ENCODE measurements around the gene ICAM1. TPM values are rescaled to one million over a fixed set of nuclear protein-coding genes. Genes with fewer than 3 reads are reported as not detected.

The ICAM1 gene
- total and polyA plus RNA-seq, 2 of the 13 experiments (the other 11 are each of a cell fraction or from before 2014, with no cell fraction given), result 37.9 to 98.4 TPM

DNA sequence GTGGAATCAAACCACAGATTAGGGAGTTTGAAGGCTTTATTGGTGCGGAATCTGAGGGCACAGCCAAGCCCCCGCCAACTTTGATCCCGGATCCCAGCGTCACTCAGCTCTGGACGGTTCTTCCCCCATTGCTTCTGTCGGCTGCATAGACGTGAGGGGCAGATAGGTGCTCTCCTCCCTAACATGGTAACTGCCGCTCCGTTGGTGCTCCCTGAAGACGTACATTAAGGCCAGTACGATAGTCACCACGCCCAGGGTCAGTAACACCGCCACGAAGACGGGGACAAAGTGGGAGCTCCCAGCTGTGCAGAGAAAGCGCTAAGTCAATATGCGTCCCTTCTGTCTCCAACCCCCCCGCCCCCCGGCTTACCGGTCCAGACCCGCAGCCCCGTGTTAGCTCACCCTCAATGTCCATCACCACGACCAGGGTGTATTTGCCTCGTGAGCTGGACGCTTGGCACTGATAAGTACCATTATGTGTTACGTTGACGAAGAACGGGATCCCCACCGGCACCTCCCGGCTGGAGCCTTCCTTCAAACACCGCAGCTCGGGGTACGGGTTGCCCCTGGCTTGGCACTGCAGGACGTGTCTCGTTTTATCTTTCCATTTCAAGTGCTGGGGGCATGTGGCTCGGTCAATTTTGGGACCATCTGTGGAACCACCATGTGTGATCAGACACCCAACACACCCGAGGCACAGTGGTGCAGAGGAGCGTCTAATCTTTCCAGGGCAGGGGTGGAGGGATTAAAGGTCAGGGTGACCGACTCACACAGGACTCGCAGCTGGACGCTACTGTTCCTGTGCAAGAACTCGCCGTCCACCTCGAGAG, 63.1 kb downstream of the ICAM1 start (continued):
- TF ChIP-seq AKNA (CRISPR knock-in tag; IDR thresholded peaks at IDR 0.05; ENCODE audit: borderline replicate concordance) (no peak), RARG (CRISPR knock-in tag; IDR thresholded peaks at IDR 0.05; ENCODE audit: low read depth) (no peak), ZMYM2 (CRISPR knock-in tag; IDR thresholded peaks at IDR 0.05) (no peak), RAD21 (CRISPR knock-in tag; IDR thresholded peaks at IDR 0.05) (no peak), AGO2 (optimal IDR thresholded peaks at IDR 0.05; ENCODE audit: low read depth, low read length) (no peak), MIER3 (CRISPR knock-in tag; IDR thresholded peaks at IDR 0.05; ENCODE audit: borderline replicate concordance) (no peak), ZBTB44 (CRISPR knock-in tag; IDR thresholded peaks at IDR 0.05) (no peak), YY1 (IDR thresholded peaks at IDR 0.05; ENCODE audit: insufficient read depth, insufficient replicate concordance, low read depth, low read length) (no peak), NR2F1 (CRISPR knock-in tag; IDR thresholded peaks at IDR 0.05) (0 out of 4 replicates have a peak, but pooled peaks of 1 of the 2 experiments have one; percentile 21), DNMT3B (CRISPR knock-in tag; conservative IDR thresholded peaks at IDR 0.05) (no peak), ZNF839 (CRISPR knock-in tag; IDR thresholded peaks at IDR 0.05; ENCODE audit: borderline replicate concordance) (no peak), ZNF263 (CRISPR knock-in tag; IDR thresholded peaks at IDR 0.05) (peak; percentile 96), ZNF558 (CRISPR knock-in tag; IDR thresholded peaks at IDR 0.05; ENCODE audit: borderline replicate concordance) (peak; percentile 19; the same call in 1 of the 2 replicates), LBX2 (CRISPR knock-in tag; IDR thresholded peaks at IDR 0.05; ENCODE audit: borderline replicate concordance) (no peak), ZNF780A (CRISPR knock-in tag; IDR thresholded peaks at IDR 0.05) (no peak; the same call in 1 of the 2 replicates), ZNF670 (CRISPR knock-in tag; IDR thresholded peaks at IDR 0.05; ENCODE audit: borderline replicate concordance) (peak; percentile 18; the same call in 1 of the 2 replicates)
- TF ChIP-seq, protein P1, sequence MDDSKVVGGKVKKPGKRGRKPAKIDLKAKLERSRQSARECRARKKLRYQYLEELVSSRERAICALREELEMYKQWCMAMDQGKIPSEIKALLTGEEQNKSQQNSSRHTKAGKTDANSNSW (CRISPR knock-in tag; IDR thresholded peaks at IDR 0.05; ENCODE audit: borderline replicate concordance), result no peak
- TF ChIP-seq, protein P2, sequence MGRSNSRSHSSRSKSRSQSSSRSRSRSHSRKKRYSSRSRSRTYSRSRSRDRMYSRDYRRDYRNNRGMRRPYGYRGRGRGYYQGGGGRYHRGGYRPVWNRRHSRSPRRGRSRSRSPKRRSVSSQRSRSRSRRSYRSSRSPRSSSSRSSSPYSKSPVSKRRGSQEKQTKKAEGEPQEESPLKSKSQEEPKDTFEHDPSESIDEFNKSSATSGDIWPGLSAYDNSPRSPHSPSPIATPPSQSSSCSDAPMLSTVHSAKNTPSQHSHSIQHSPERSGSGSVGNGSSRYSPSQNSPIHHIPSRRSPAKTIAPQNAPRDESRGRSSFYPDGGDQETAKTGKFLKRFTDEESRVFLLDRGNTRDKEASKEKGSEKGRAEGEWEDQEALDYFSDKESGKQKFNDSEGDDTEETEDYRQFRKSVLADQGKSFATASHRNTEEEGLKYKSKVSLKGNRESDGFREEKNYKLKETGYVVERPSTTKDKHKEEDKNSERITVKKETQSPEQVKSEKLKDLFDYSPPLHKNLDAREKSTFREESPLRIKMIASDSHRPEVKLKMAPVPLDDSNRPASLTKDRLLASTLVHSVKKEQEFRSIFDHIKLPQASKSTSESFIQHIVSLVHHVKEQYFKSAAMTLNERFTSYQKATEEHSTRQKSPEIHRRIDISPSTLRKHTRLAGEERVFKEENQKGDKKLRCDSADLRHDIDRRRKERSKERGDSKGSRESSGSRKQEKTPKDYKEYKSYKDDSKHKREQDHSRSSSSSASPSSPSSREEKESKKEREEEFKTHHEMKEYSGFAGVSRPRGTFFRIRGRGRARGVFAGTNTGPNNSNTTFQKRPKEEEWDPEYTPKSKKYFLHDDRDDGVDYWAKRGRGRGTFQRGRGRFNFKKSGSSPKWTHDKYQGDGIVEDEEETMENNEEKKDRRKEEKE (IDR thresholded peaks at IDR 0.05), result no peak

Measured in HepG2 (cell line).